Loucy (cell line): ENCODE results near the gene BPIFB3.

Experiments
- EZH2phosphoT487 ChIP-seq: fragments of 200-600 bp; IDR thresholded peaks from 2 replicates; pipeline ENCODE4 v1.6.1; 2018; ENCODE audit warnings: antibody characterized with exemption, mild to moderate bottlenecking, moderate library complexity, borderline replicate concordance
- TF ChIP-seq, protein P1 (sequence below): fragments of 200-600 bp; sonication (generic); conservative IDR thresholded peaks from 2 replicates; pipeline ENCODE4 v1.5.1; 2014; ENCODE audit warnings: mild to moderate bottlenecking, antibody characterized with exemption, low read length

DNA sequence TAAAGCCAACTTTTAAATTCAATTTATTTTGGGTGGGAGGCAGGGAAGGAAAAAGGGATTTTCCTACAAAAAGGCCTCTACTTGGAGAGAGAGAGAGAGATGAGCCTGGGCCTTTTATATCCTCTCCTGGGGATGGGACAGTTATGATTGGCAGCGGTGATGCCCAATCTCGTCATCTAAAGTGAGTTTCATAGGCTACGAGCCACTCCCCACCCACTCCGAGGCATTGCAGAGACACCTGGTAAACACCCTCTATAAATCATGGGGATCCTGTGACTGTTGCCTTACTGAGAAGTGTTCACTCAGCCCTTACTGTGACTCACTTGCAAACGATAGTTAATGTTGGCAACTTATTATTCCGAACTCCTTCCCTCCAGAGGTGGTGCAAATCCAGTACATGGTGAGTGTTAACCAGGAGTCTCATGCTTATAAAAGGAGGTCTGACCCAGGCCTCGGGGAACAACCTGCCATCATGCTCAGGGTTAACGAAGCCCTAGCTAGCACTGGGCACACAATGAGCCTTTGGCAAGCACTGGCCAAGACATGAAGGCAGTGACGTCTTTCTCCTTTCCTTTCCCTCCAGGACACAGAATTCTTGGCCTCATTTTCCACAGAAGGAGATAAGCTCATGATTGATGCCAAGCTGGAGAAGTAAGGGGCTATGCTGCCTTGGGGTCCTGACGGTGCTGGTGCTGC, 46.3 kb downstream of the BPIFB3 start:
- TF ChIP-seq, protein P1, sequence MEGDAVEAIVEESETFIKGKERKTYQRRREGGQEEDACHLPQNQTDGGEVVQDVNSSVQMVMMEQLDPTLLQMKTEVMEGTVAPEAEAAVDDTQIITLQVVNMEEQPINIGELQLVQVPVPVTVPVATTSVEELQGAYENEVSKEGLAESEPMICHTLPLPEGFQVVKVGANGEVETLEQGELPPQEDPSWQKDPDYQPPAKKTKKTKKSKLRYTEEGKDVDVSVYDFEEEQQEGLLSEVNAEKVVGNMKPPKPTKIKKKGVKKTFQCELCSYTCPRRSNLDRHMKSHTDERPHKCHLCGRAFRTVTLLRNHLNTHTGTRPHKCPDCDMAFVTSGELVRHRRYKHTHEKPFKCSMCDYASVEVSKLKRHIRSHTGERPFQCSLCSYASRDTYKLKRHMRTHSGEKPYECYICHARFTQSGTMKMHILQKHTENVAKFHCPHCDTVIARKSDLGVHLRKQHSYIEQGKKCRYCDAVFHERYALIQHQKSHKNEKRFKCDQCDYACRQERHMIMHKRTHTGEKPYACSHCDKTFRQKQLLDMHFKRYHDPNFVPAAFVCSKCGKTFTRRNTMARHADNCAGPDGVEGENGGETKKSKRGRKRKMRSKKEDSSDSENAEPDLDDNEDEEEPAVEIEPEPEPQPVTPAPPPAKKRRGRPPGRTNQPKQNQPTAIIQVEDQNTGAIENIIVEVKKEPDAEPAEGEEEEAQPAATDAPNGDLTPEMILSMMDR = no peak
- no peak for TF ChIP-seq EZH2phosphoT487
